Brain microvascular endothelial cell (primary cell): ENCODE results near the gene SPHK2.

Experiments used
- DNase-seq: peaks from one replicate; pipeline ENCODE4 v3.0.0-alpha.2; 2020
- H3K27ac ChIP-seq: fragments of 250-450 bp; sonication (Bioruptor Pico); 2 replicates; pipeline ENCODE4 v1.5.1; 2020; ENCODE audit warnings: mild to moderate bottlenecking, moderate library complexity
- H3K27me3 ChIP-seq: fragments of 250-450 bp; sonication (Bioruptor Pico); replicated peaks from 2 replicates; pipeline ENCODE4 v1.5.1; 2020; ENCODE audit warnings: mild to moderate bottlenecking
- H3K36me3 ChIP-seq: fragments of 250-450 bp; sonication (Bioruptor Pico); replicated peaks from 2 replicates; pipeline ENCODE4 v1.5.1; 2020; ENCODE audit warnings: mild to moderate bottlenecking
- H3K4me3 ChIP-seq: 2 replicates; pipeline ENCODE4 v1.5.1; 2011; ENCODE audit warnings: low read depth, mild to moderate bottlenecking, control low read depth, low read length, moderate library complexity
- in situ Hi-C: cut with HindIII; loops from 2 replicates; pipeline ENCODE4 v1.10.0; 2017; ENCODE audit warnings: low sequenced_read_pairs, low pct_ligation_motif_present
- TF ChIP-seq, protein P1 (sequence below): IDR thresholded peaks from 2 replicates; pipeline ENCODE4 v1.5.1; 2011; ENCODE audit warnings: low read depth, mild to moderate bottlenecking, moderate library complexity, low read length, control low read depth, inconsistent platforms; ENCODE audit errors: missing control alignments

SPHK2 gene

DNA sequence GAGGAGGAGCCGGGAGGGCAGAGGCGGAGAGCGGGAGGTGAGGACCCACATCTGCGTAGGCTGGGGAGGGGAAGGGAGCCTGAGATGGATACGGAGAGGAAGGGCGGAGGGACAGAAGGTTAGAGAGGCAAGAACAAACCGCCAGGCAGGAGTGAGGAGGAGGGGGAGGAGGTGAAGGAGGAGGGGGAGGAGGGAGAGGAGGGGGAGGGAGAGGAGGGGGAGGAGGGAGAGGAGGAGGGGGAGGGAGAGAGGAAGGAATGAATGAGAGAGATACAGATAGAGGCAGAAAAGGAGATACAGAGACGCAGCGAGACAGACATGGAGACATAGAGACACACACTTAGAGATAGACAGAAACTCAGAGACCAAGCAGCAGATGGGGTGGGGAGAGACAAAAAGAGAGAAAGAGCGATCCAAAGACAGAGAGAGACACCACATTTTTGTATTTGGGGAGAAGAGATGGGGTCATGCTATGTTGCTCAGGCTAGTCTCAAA lies 27.5 kb downstream of the SPHK2 start:
- in situ Hi-C loops, result no loop called here
- Histone ChIP-seq H3K4me3 (no peak overlapping the region), H3K27me3 (no peaks in the 10 kb centered on the region), H3K36me3 (no peaks in the 10 kb centered on the region), H3K27ac (no peak overlapping the region)
- DNase-seq, result no peak
- TF ChIP-seq, protein P1, sequence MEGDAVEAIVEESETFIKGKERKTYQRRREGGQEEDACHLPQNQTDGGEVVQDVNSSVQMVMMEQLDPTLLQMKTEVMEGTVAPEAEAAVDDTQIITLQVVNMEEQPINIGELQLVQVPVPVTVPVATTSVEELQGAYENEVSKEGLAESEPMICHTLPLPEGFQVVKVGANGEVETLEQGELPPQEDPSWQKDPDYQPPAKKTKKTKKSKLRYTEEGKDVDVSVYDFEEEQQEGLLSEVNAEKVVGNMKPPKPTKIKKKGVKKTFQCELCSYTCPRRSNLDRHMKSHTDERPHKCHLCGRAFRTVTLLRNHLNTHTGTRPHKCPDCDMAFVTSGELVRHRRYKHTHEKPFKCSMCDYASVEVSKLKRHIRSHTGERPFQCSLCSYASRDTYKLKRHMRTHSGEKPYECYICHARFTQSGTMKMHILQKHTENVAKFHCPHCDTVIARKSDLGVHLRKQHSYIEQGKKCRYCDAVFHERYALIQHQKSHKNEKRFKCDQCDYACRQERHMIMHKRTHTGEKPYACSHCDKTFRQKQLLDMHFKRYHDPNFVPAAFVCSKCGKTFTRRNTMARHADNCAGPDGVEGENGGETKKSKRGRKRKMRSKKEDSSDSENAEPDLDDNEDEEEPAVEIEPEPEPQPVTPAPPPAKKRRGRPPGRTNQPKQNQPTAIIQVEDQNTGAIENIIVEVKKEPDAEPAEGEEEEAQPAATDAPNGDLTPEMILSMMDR, result no peak

DNA sequence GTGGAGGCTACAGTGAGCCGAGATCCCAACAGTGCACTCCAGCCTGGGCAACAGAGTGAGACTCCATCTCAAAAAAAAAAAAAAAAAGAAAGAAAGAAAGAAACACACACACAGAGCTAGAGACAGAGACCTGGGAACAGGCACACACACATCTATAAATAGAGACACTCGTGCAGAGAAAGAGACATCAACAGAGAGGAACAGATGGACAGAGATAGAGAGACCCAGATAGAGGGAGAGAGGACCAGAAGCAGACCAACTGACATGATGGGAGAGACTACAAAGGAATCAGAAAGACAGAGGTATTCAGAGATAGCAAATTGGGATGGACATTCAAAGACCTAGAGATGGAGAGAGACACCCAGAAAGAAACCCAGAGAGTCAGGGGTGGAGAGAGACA lies 28.8 kb downstream of the SPHK2 start:
- in situ Hi-C loops, result no loop called here
- no peak for DNase-seq
- TF ChIP-seq, protein P1, result no peak
- Histone ChIP-seq H3K36me3 (no peaks in the 10 kb centered on the region), H3K4me3 (no peak overlapping the region), H3K27me3 (no peaks in the 10 kb centered on the region), H3K27ac (no peak overlapping the region)

DNA sequence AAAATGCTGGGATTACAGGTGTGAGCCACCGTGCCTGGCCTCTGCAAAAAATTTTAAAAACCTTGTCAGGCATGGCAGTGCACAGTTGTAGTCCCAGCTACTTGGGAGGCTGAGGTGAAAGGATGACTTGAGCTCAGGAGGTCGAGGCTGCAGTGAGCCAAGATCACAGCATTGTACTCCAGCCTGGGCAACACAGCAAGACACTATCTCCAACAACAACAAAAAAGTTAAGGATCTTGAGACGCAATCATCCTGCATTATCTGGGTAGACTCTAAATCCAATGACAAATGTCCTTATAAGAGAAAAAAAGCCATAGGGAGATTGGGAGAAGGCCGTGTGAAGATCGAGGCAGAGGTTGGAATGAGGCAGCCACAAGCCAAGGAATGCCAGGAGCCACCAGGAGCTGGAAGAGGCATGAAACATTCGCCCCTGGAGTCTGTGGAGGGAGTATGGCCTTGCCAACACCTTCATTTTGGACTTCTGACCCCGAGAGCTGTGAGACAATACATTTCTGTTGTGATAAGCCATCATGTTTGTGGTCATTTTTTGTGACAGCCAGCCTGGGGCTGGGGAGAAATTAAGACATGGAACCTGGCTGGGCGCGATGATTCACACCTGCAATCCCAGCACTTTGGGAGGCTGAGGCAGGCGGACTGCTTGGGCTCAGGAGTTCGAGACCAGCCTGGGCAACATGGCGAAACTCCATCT lies 31.8 kb downstream of the SPHK2 start:
- Histone ChIP-seq H3K27me3 (no peaks in the 10 kb centered on the region), H3K36me3 (no peaks in the 10 kb centered on the region), H3K4me3 (no peak overlapping the region), H3K27ac (no peak overlapping the region)
- DNase-seq, result no peak
- TF ChIP-seq, protein P1, result no peak
- in situ Hi-C loops, result no loop called here

DNA sequence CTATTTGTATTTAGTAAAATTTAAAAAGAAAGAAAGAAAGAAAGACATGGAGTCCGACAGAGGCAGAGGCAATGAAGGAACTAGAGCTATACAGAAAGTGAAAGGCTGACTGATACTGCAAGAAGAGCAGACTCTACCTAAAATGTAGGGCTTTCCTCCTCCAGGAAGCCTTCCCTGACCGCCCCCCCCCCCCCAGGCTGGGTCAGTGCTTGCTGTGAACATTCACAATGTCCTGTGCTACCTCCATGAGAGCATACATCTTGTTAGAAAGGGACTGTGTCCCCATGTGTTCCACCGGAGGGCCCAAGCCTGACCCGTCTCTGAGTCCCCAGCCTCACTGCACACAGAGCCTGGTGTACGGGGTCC lies 32.4 kb downstream of the SPHK2 start:
- TF ChIP-seq, protein P1, result no peak
- H3K27me3 ChIP-seq, result no peaks in the 10 kb centered on the region
- H3K4me3 ChIP-seq, result no peak overlapping the region
- no peak for DNase-seq
- in situ Hi-C loops, result no loop called here
- H3K36me3 ChIP-seq, result no peaks in the 10 kb centered on the region
- H3K27ac ChIP-seq, result no peak overlapping the region

DNA sequence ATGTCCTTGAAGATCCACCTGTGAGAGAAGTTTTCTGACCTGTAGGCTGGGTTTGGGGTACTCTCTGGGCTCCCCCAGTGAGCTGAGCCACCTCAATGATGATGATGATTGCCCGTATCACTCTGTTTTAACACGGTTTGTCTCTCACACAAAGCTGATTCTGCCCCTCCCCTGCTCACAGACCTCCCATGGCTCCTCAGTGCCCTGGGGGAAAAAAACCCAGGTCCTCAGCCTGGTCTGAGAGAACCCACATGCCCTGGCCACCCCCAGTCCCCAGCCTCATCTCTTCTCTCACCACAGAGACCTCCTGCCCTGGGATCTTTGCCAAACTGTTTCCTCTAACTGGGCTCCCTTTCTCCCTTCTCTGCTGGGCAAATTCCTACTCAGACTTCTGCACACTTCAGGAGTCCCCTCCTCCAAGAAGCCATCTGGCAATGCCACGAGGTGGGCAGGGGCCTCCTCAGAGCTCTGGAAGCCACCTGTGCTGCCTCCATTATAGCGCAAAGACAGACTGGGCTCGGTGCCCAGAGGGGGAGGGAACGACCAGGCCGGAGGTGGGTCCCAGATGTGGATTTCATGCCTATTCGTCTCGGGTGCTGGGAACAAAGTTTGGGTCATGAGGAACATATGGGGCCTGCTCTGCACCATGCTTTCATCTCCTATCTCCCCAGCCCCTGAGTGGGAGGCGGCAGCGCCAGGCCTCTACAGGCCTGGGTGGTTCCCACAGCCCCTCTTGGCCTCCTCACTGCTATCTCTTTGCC lies 35.2 kb downstream of the SPHK2 start:
- no peak overlapping the region for H3K27ac ChIP-seq
- no peaks in the 10 kb centered on the region for H3K27me3 ChIP-seq
- in situ Hi-C loops, result no loop called here
- no peak for DNase-seq
- H3K36me3 ChIP-seq, result no peaks in the 10 kb centered on the region
- no peak overlapping the region for H3K4me3 ChIP-seq
- TF ChIP-seq, protein P1, result no peak
